Fibroblast of lung (primary cell): ENCODE data around the gene ARID1B.

Experiments used
- CTCF ChIP-seq, 2 donors: IDR thresholded peaks in 1 of 2; conservative IDR thresholded peaks in 1 of 2; 1 replicate in 1 of 2; 2 replicates in 1 of 2; pipeline ENCODE4 v1.5.1; 2011 to 2012; ENCODE audit warnings: low read length in 2 of 2, control low read depth in 1 of 2, inconsistent platforms in 1 of 2, low read depth in 1 of 2, mild to moderate bottlenecking in 1 of 2
- EZH2 ChIP-seq: IDR thresholded peaks from 2 replicates; pipeline ENCODE4 v1.5.1; 2012; ENCODE audit warnings: low read length, control low read depth, mild to moderate bottlenecking; ENCODE audit errors: missing control alignments

- no peak for TF ChIP-seq CTCF (conservative IDR thresholded peaks at IDR 0.05 in 1 of 2, IDR thresholded peaks at IDR 0.05 in 1 of 2; ENCODE audit: low read depth in 1 of 2, low read length in 2 of 2)
- no peak for TF ChIP-seq EZH2
Observed at GRCh38 chr6:156863504-156863903, 86.3 kb downstream of the ARID1B start.
